ENCODE results near the gene CPD.
A peak's percentile ranks its signal among the peaks of the same experiment; 100 is the strongest.

Gene CPD

DNA sequence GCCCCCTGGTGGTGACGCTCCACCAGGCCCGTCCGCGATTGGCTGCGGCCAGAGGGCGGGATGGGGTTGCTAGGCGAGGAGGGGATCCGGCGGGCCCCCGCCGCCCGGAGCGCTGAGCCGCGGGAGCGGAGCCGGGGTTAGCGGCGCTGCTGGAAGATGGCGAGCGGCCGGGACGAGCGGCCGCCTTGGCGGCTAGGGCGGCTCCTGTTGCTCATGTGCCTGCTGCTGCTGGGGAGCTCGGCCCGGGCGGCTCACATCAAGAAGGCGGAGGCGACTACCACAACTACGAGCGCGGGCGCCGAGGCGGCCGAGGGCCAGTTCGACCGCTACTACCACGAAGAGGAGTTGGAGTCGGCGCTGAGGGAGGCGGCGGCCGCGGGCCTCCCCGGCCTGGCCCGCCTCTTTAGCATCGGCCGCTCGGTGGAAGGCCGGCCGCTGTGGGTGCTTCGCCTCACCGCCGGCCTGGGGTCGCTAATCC is at the start of gene CPD:
Gene CPD, plus strand, starts transcription at position 103 of the 478 bp plus-strand sequence. Its CDS starts 54 bp downstream, at position 157.
- TF ChIP-seq, protein P1, sequence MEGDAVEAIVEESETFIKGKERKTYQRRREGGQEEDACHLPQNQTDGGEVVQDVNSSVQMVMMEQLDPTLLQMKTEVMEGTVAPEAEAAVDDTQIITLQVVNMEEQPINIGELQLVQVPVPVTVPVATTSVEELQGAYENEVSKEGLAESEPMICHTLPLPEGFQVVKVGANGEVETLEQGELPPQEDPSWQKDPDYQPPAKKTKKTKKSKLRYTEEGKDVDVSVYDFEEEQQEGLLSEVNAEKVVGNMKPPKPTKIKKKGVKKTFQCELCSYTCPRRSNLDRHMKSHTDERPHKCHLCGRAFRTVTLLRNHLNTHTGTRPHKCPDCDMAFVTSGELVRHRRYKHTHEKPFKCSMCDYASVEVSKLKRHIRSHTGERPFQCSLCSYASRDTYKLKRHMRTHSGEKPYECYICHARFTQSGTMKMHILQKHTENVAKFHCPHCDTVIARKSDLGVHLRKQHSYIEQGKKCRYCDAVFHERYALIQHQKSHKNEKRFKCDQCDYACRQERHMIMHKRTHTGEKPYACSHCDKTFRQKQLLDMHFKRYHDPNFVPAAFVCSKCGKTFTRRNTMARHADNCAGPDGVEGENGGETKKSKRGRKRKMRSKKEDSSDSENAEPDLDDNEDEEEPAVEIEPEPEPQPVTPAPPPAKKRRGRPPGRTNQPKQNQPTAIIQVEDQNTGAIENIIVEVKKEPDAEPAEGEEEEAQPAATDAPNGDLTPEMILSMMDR (IDR thresholded peaks at IDR 0.05; ENCODE audit: insufficient read depth, low read length, missing control alignments) = no peak
- DNase-seq (ENCODE audit: low read depth, low spot score) = peak; percentile 42
- CTCF ChIA-PET = interaction anchor here (0.7 to 1.6 kb wide), 2 partner anchors 39 to 256 kb away, joined by 3 to 6 read pairs; no protein-coding TSS in a partner anchor
- POLR2A ChIA-PET = no interaction called here
- H3K4me3 ChIP-seq (ENCODE audit: low read depth, low read length) = peak within 1 kb of the TSS; percentile 71

DNA sequence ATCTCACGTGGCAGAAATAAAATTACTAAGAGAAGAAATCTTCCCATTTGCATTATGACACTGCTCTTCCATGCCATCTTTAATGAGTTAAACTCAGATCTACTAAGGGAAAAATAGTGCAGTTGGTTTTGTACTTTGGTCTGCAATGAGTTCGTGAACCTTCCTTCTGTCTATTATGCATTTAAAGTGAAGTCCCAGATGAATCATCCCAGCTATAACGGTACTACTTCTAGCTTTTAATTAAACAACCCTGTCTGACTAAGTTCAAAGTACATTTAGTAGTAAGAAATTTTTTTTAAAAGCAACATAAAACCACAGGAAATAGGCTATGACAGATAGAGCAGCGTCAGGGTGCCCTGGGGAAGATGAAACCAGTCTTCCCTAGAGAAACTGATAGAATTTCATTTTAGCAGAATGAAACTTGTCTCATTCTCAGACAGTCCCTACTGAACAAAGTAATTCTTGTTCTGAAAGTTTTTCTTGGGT is 46.6 kb upstream of the CPD start:
- CTCF ChIA-PET = interaction anchor here (6.5 kb wide), 1 partner anchor 8 kb away, joined by 48 read pairs; no protein-coding TSS in a partner anchor
- TF ChIP-seq, protein P1 (IDR thresholded peaks at IDR 0.05; ENCODE audit: insufficient read depth, low read length, missing control alignments) = no peak
- H3K4me3 ChIP-seq (ENCODE audit: low read depth, low read length) = no peak overlapping the region
- peak; percentile 19 for DNase-seq (ENCODE audit: low read depth, low spot score)
- POLR2A ChIA-PET = no interaction called here

DNA sequence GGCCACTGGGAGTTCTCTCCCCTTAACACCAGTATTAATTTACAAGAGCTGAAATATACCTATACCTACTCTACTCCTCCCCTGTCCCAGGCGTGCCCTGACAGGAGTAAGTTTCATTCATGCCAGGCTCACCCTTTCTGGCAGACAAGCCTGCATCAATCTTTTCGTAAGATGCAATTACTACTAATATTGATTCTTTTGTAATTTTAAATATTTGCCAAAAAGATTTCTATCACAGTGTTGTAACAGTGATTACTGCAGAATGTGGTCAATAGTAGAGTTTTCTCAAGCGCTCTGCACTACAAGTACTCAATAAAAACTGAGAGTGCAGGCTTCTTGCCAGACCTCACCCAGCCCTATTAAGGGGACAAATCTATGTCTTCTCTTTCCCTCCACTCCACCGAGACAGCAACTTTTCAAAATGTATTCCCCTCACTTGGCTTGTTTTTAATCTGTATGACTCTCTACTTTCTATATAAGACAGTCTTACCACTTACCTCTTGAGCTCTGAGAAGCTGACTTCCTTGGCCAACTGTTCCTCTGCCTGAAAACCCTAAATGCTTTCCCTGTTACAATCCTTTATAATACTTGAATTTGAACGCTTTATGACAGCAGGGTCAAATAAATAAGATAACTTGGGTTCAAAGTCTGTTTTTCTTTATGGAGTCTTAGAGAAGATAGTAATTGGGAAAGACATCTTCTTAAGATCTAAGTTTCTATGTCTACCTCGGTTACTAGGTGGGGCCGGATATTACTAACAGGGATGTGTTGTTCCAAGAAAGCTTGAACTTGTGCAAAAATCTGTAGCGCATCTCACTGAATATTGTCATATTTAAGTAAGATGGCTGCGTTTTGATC is 45.0 kb upstream of the CPD start, which contains the start of gene TMIGD1:
Gene TMIGD1, minus strand, starts transcription at position 555 of the 858 bp plus-strand sequence. CDS start 1,924 bp downstream, outside the sequence.
- H3K4me3 ChIP-seq (ENCODE audit: low read depth, low read length) = no peak within 1 kb of the TSS
- CTCF ChIA-PET = interaction anchor here (1.0 to 3.7 kb wide), 7 partner anchors 9 to 239 kb away, joined by 3 to 45 read pairs (median 3); no protein-coding TSS in a partner anchor
- no peak for DNase-seq (ENCODE audit: low read depth, low spot score)
- POLR2A ChIA-PET = interaction anchor here (0.7 kb wide), 2 partner anchors 31 to 534 kb away, joined by 3 read pairs; no protein-coding TSS in a partner anchor
- TF ChIP-seq, protein P1 (IDR thresholded peaks at IDR 0.05; ENCODE audit: insufficient read depth, low read length, missing control alignments) = no peak

DNA sequence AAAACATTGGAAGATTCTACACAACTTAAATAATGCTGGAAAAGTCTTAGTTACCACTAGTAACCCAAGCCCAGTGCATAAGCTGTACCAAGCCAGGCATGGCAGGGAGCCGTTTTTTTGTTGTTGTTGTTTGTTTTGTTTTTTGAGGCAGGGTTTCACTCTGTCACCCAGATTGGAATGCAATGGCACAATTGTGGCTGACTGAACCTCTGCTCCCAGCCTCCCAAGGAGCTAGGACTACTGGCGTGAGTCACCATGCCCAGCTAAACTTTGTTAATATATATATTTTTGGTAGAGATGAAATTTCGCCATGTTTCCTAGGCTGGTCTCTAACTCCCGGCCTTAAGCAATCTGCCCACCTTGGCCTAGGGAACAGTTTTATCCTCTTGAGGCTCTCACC is 44.3 kb upstream of the CPD start:
- POLR2A ChIA-PET = interaction anchor here (0.7 kb wide), 1 partner anchor 534 kb away, joined by 3 read pairs; no protein-coding TSS in a partner anchor
- no peak for DNase-seq (ENCODE audit: low read depth, low spot score)
- TF ChIP-seq, protein P1 (IDR thresholded peaks at IDR 0.05; ENCODE audit: insufficient read depth, low read length, missing control alignments) = no peak
- CTCF ChIA-PET = interaction anchor here (1.0 to 3.7 kb wide), 13 partner anchors 8 to 239 kb away, joined by 3 to 45 read pairs (median 5); partner anchors contain the start of gene BLMH
- no peak overlapping the region for H3K4me3 ChIP-seq (ENCODE audit: low read depth, low read length)

DNA sequence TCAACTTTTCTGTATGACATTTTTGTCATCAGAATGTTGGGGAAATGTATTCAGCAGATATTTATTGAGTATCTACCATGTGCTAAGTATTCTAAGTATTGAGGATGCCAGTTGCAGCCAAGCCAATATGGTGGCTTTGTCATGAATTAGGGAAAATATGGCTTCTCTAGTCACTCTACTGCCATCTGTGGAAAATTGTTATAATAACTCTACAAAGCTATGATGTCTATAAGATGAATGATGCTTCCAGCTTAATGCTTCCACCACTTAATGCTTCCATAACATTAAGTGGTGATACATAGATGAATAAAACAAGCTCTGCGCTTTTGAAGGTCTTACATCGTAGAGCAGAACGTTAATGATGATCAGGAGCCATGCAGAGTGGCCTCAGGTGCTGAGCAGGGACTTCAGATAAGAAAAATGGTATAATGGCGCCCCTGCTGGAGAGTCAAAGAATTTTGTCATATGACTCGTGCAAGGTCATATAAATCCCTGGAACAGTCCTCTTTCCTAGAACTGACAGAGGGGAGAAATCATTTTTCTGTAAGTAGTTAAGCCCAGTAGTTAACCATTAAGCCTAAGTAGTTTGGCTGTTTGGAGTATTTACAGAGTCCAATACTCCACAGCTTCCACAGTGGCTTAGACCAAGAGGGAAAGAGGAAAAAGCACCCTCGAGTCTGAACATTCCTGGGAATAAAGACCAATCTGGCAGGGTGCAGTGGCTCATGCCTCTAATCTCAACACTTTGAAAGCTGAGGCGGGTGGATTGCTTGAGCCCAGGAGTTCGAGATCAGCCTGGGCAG is 42.2 kb upstream of the CPD start:
- POLR2A ChIA-PET = interaction anchor here (0.6 kb wide), 1 partner anchor 232 kb away, joined by 5 read pairs; no protein-coding TSS in a partner anchor
- TF ChIP-seq, protein P1 (IDR thresholded peaks at IDR 0.05; ENCODE audit: insufficient read depth, low read length, missing control alignments) = peak; percentile 7
- no peak for DNase-seq (ENCODE audit: low read depth, low spot score)
- H3K4me3 ChIP-seq (ENCODE audit: low read depth, low read length) = no peak overlapping the region
- CTCF ChIA-PET = interaction anchor here (0.5 to 3.7 kb wide), 11 partner anchors 10 to 617 kb away, joined by 3 to 45 read pairs (median 5); no protein-coding TSS in a partner anchor

Data from AG04449 (cell line).